Measurements from ENCODE around the gene PABPN1. TPM values are rescaled to one million over a fixed set of nuclear protein-coding genes. Genes with fewer than 3 reads are reported as not detected.

The PABPN1 gene
- total RNA-seq, 2 donors from 2014 or later: 188 to 189 TPM

Other genes starting within 250 kb of the PABPN1 start
- 100 to 1,000 TPM; 162 to 188 TPM for gene ACIN1, start 226.3 kb upstream of the PABPN1 start, total RNA-seq
- 10 to 100 TPM; 31.3 to 38.5 TPM for gene C14orf119, start 226.0 kb upstream of the PABPN1 start, total RNA-seq
- not detected for gene CIROP, start 216.5 kb upstream of the PABPN1 start, total RNA-seq
- gene CEBPE, start 202.2 kb upstream of the PABPN1 start, total RNA-seq: under 1 TPM; 0.21 to 0.36 TPM
- 1 to 10 TPM in 1 of 2 donors, under 1 TPM in 1; 0.72 to 1.2 TPM for gene SLC7A8, start 137.8 kb upstream of the PABPN1 start, total RNA-seq
- gene RNF212B, start 83.5 kb upstream of the PABPN1 start, total RNA-seq: not detected
- gene HOMEZ, start 35.3 kb upstream of the PABPN1 start, total RNA-seq: 10 to 100 TPM; 11.8 to 12.6 TPM
- 10 to 100 TPM; 30.2 to 37.4 TPM for gene PPP1R3E, start 18.6 kb upstream of the PABPN1 start, total RNA-seq
- gene BCL2L2, start 14.6 kb upstream of the PABPN1 start, total RNA-seq: 1 to 10 TPM; 2.7 to 3.2 TPM
- gene SLC22A17, start 31.4 kb downstream of the PABPN1 start, total RNA-seq: 1 to 10 TPM; 6.3 to 8.6 TPM
- gene EFS, start 43.7 kb downstream of the PABPN1 start, total RNA-seq: under 1 TPM in 1 of 2 donors, not detected in 1; 0.19 TPM
- gene IL25, start 51.4 kb downstream of the PABPN1 start, total RNA-seq: not detected
- under 1 TPM in 1 of 2 donors, not detected in 1; 0.30 TPM for gene CMTM5, start 55.6 kb downstream of the PABPN1 start, total RNA-seq
- gene MYH6, start 86.8 kb downstream of the PABPN1 start, total RNA-seq: 1 to 10 TPM in 1 of 2 donors, under 1 TPM in 1; 0.65 to 2.1 TPM
- gene MYH7, start 114.2 kb downstream of the PABPN1 start, total RNA-seq: under 1 TPM; 0.05 to 0.56 TPM
- 10 to 100 TPM; 71.0 to 77.6 TPM for gene NGDN, start 148.2 kb downstream of the PABPN1 start, total RNA-seq
- gene ZFHX2, start 230.3 kb downstream of the PABPN1 start, total RNA-seq: 1 to 10 TPM; 1.9 to 3.7 TPM
- 1 to 10 TPM; 6.5 to 7.4 TPM for gene THTPA, start 234.8 kb downstream of the PABPN1 start, total RNA-seq
- gene AP1G2, start 246.3 kb downstream of the PABPN1 start, total RNA-seq: 100 to 1,000 TPM; 211 to 233 TPM